NCI-H187 (cell line): Measurements from ENCODE around the gene PRKCE.

Experiments used
- DNase-seq, 2 experiments: peaks; one replicate each; lab custom pipeline; 2025; lab: John Stamatoyannopoulos, UW

PRKCE gene

GRCh38 chr2:46014911-46015654, 363.6 kb downstream of the PRKCE start:
- DNase-seq: no peak

- DNase-seq: no peak
Observed at GRCh38 chr2:46015671-46016070, 364.2 kb downstream of the PRKCE start.

DNA sequence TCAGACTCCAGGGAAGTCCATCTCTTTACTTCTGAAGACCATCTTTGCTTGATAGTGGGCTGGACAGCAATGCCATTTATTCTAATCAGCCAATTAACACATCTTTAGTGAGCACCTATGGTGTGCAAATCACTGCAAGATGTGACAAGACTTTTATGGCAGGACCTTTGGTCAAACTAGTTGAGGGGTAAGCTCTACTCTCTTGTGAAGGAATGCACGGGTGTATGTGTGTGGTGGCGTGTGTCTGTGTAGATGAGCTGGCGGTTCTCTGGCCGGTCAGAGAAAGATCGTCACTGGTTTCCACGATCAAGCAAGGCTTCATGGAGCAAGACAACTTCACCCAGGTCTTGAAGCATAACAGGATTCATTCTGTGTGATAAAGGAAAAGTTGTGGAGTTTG, 364.6 kb downstream of the PRKCE start:
- no peak for DNase-seq

DNA sequence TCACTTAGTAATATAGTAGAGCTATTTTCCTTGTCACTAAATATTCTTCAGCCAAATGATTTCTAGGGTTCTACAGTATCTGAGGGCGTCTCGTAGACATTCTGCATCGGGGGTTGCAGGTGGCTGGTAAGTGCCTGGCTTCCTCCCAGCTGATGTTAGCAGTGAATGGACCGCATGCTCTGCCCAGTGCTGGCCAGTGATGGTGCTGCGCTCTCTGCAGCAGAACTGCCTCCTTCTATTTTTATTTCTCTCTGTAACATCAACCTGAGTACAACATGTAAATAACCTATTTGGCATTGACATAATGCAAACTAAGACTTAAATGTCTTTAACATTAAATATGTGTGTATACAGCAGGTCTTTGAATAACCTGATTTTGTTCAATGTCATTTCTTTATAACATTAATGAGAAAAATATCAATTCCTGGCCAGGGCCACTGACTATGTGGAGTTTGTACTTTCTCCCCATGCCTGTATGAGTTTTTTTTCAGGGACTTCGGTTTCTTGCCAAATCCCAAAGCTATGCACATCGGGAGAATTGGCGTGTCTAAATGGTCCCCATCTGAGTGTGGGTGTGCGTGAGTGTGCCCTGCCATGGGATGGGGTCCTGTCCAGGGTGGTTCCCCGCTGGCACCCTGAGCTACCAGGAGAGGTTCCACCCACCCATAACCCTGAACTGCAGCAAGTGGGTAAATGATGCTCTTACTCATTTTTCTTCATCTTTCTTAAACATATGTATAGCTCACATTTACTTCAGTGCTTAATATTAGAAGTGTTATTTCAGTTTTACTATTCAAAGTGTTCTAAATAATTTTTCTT, 367.5 kb downstream of the PRKCE start:
- DNase-seq: no peak

DNA sequence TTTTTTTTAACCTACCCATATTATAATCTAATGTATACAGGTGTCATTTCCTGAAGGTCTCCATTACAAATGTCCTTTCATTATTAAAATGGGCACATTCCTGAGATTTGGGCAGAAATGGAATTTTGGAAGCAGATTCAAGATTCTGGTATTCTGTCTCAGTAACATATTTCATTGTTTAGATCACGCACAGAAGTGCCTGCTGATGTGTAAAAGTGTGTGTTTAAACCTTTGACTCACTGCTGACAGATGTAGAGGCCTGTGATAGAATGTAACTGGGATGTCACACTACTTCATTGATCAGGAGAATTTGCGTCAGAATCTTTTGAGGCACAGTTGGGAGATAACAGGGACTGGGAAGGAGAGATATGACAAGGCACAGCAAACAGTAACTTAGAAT, 368.9 kb downstream of the PRKCE start:
- DNase-seq: no peak

GRCh38 chr2:46023165-46023854, 371.8 kb downstream of the PRKCE start:
- no peak for DNase-seq

DNA sequence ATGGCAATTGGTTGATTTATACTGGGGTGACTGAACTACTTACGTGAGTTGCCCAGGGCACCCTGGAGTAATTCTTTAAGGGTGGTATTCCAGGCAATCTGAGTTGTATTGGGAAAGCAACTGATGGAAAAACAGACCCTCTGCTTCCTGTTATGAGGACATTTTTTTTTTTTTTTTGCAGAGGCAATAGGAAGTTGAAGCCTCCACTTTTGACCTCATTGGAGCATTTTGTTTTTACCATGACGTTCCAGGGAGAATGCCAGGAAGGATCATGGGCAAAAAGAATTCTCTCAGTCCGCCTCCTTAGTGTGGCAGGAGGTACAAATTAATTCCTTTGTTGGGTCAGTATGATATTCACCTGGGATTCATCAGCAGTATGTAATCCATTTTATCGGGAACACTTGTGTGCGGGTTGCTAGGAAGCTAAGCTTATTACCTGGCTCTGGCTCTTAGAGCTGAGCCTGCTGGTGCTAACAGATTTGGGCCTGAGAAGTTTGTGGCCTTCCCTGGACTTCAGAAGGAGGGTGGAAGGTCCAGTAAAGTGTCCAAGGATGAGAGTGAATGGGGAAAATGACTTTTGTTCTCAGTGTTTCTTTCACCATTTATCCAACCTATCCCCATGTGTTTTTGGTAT, 372.8 kb downstream of the PRKCE start:
- no peak for DNase-seq

- DNase-seq: no peak
Observed at GRCh38 chr2:46025081-46025480, 373.6 kb downstream of the PRKCE start.

GRCh38 chr2:46025676-46026075, 374.2 kb downstream of the PRKCE start:
- DNase-seq: no peak

GRCh38 chr2:46026431-46026830, 375.0 kb downstream of the PRKCE start:
- no peak for DNase-seq

GRCh38 chr2:46029332-46029811, 377.9 kb downstream of the PRKCE start:
- no peak for DNase-seq

- no peak for DNase-seq
Observed at GRCh38 chr2:46030330-46030729, 378.9 kb downstream of the PRKCE start.

DNA sequence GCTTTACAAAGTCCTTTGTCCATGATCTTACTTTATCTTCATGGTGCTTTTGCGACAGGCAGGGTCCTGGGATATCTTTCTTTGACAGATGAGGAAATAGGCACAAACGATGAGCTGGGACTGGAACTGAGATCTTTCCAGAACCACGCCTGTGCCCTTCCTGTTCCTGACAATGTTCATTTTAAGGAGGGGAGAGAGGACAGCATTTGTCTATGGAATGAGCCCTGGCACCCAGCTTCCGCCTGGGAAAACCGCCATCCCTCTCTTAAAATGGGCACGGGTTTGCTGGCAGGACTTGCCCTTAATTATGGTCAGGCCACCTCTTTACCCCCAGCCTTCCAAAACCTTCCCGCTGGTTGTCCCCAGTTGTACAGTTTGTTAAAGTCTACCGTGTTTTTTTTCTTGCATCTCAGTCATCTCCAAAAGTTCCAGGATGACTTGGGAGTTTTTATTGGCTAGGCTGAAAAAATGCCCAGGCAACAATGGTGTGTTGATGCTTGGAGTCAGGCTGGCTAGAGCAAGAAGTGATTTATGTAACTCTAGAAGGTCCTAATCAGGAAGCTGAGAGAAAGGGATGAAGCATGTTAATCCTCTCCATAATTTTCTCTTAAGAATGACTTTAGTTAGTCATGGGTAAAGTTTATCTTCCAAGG, 380.8 kb downstream of the PRKCE start:
- no peak for DNase-seq

DNA sequence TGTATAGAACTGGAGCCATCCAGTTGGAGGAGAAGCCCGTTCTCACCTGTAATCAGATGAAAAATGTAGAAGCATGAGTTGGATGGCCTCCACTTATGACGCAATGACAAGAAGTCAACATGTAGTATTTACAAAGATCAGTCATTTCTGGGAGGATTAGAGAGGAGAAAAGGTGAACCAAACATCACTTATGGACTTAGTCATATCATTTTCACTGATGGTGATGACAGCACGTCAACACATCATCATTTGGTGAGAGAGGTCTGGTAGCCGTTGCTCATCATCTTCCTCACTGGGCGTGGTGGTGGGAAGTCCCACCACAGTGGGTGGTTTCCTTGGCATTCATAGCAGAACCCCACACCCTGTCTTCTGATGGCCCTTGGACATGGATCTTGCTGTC, 381.5 kb downstream of the PRKCE start:
- no peak for DNase-seq

DNA sequence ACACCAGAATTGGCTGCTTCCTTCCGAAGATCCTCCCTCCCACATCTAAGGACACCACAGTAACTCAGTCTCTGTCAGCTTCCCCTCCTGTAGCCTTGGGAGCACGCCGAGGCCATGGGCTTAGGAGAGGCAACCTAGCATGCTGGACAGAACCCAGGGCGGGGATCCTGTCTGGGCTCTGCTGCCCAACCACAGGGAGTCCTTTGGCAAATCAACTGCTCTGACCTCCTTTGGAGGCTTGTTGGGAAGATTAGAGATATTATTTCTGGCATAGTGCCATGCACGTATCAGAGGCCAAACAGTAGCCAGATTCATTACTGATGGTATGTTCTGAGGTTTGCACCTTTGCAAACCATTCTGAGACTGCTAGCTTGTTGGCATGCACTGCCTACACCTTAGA, 383.1 kb downstream of the PRKCE start:
- no peak for DNase-seq

DNA sequence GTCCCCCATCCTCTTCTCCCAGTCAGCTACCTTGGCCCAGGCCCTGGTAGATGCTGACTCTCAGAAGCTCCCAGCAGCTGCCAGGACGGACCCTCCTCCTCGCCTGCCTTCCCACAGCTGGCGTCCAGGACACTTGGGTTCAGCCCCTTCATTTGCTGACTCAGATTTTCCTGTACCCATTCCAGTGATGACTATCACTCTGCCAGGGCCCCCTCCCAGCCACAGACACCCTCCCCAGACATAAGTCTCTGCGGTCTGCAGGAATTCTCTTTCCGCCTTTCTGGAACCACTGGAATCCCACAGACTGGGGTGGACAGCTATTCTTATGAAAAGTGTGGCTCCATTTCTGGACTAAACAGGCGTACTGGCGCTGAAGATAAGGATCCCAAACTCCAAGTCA, 385.5 kb downstream of the PRKCE start:
- DNase-seq: no peak

DNA sequence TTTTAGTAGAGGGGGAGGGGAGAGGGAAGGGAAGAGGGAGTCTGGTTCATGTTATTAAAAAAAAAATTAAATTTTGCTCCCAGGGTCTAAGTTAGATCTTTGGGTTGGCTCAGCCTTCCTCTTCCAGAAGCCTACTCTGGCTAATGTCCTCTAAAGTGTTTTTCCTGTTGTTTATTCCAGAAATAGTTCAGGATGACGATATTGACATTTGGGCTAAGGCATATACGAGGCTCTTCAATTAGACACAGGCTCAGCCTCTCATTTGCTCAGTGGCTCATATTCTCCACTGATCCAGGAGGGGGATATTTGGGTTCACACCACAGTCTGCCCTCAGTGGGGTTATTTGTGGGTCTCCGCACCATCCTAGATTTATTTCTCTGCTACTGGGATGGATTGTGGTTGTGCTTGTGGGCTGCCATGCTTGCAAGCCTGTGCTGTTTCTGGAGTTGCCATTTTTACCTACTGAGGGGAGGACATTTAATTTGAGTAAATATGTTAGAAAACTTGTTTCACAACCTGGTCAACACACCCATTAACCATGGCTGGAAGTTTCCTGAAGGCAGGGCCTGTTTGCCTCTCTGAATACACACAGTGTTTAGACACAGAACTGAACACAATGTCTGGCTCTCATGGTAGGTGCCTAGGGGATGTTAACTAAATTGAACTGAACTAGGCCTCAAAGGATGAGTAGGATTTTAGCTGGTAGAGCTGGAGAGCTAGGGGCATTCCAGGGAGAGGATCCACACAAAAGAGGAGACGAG, 388.2 kb downstream of the PRKCE start:
- no peak for DNase-seq

- no peak for DNase-seq
Observed at GRCh38 chr2:46040563-46041155, 389.2 kb downstream of the PRKCE start.

- no peak for DNase-seq
Observed at GRCh38 chr2:46041434-46041833, 390.0 kb downstream of the PRKCE start.

- no peak for DNase-seq
Observed at GRCh38 chr2:46042207-46042637, 390.7 kb downstream of the PRKCE start.

GRCh38 chr2:46042711-46043110, 391.2 kb downstream of the PRKCE start:
- DNase-seq: no peak
